HG03469 (cell line): ENCODE data around the gene PLXNC1.

Experiments
- ATAC-seq: cut with Tn5 transposase; IDR thresholded peaks from one replicate; pipeline ENCODE4 v1.9.1; 2021; ENCODE audit warnings: mild to moderate bottlenecking, moderate library complexity, moderate number of reproducible peaks; ENCODE audit not compliant: unreplicated experiment

Gene PLXNC1

DNA sequence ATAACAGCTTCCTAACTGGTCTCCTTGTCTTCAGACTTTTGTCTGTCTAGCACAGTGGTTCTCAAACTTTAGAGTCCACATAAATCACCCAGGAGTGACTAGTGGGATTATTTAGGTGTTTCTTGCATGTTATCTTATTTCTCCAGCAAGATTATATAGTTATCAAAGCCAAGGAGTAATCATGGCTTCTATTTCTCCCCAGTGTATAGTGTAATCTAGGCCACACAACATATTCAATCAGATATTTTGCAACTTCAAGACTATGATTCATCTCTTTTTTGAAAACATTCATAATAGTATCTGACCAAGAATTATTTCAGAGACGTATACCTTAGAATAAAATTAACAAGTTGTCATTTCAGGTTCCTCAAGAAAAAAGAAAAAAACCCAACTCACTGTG, 179.4 kb downstream of the PLXNC1 start:
- no peak for ATAC-seq

DNA sequence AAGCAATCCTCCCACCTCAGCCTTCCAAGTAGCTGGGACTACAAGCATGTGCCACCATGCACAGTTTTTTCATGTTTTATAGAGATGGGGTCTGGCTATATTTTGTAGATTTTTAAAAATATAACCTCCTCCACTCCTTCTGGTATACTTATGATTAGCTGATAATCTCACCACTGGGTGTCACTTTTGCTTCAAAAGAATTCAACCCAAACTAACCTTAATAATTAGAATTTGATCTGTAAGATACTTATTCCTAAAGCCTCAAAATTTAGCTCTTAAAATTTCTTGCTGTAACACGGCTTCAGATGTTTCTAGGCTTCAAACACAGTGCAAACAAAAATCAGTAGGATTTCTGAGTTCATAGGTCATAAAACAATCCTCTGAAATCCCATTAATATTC, 181.0 kb downstream of the PLXNC1 start:
- no peak for ATAC-seq

DNA sequence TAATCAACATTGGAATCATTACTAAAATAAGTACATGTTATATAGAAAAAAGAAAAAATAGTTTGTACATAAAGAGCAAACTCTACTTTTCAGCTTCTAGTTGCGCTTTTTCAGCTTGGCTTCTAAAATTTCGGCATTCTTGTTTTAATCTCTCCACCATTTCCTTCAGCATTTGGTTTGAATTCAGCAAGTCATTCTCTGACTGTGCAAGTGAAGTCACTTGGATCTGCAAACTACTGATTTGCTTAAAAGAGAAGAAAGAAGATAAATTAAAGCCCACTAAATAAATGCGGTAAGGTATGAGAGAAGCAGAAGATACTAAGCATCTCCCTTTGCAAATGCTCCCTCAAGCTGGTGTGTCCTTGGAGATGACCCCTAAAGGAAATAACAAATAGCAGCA, 185.0 kb downstream of the PLXNC1 start:
- ATAC-seq = no peak

DNA sequence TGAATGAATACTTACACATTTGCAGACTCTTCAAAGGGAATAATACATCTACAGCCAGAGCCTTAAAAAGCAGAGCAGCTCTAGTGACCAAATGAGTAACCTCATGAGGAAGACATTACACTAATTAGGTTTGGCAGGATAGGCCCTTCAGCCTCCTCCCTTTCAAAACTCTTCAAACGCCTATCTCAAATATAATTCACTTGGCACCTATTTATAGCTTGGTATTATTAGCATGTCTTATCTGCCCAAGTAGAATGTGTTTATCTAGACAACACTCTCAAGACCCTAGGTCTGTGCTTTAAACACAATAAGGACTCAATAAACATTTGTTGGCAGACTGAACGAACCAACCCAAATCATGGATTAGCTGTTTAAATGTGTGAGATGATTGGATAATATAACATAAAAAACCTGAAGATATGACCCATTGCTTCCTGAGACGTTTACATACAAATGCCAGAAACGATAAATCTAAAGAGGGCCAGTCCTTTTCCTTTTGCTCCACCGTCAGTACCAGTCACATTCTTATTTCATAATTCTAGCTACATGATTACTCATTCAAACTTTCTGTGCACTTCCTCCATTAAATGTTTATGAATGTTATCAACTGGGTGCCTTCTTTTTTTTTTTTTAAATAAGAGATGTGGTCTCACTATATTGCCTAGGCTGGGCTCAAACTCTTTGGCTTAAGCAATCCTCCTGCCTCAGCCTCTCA, 188.0 kb downstream of the PLXNC1 start:
- no peak for ATAC-seq

DNA sequence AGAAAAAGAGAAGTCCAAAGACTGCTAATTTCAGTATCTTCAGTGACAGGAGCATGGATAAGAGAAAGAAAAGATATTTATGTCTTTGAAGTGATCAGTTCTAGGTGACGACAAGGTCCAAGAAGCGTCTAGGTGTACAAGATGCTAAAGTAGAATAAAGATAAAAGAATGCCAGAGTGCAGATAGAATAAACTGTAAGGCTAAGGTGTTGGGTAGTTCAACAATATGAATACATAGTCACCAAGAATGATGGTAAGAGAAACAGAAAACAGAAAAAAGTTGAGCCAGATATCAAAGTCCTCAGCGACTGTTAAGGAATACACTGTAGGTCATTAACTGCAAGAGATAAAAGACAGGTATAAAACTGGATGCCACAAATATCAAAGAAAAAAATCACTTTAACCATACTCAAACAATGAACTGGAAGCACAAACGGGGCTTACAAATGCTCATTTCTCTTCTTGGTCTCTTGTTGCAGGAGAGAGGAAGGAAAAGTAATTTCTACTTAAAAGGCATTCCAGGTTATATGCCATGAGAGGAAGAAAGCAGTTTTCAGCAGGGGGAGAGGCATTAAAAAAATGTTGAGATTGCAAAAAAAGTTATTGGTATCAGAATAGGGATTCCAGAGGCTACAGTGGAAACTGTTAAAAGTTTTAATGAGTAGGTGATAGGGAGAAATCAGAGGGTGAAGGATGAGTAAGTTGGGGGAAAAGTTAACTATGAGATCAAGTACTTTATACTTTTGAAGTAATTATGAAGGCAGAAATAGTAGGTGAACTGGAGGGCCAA, 189.8 kb downstream of the PLXNC1 start:
- ATAC-seq = no peak

DNA sequence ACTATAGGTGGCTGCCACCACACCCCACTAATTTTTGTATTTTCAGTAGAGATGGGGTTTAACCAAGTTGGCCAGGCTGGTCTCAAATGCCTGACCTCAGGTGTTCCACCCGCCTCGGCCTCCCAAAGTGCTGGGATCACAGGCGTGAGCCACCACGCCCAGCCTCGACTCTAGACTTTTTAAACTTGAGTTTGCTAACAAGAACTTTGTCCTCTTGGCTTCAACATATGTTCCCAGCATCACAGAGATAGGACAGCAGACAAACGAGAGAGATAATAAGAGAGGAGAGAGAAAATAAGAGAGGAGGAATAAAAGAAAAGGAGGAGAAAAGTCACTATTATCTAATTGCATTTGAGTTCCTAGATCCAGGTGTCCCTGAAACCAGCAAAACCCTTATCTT, 192.2 kb downstream of the PLXNC1 start:
- ATAC-seq = no peak

DNA sequence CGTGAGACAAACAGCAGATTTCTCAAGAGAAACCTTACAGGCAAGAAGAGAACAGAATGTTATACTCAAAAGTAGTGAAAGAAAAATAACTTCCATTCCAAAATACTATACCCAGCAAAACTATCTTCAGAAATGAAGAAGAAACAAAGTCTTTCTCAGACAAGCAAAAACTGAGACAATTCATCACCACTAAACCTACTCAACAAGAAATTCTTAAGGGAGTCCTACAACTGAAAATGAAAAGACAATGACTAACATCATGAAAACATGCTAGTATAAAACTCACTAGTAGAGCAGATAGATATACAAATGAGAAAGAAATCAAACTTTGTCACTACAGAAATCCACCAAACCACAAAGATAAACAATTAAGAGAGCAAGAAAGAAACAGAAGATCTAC, 204.8 kb downstream of the PLXNC1 start:
- no peak for ATAC-seq
